Astrocyte (in vitro differentiated cells and primary cell): ENCODE measurements around the gene RAB8B. TPM values are rescaled to one million over a fixed set of nuclear protein-coding genes. Genes with fewer than 3 reads are reported as not detected.

Source experiments
- DNase-seq: peaks from one replicate; pipeline ENCODE4 v3.0.0-alpha.2; 2010; ENCODE audit warnings: low read depth
- FAIRE-seq: peaks from 2 replicates; lab custom pipeline; 2011; peaks lifted over from hg19 to GRCh38; lab: Jason Lieb, UNC
- H2AFZ ChIP-seq: 2 replicates; pipeline ENCODE4 v1.6.0; 2012; ENCODE audit warnings: low read depth, low read length, inconsistent platforms
- H3K27ac ChIP-seq: 2 replicates; pipeline ENCODE4 v1.5.1; 2011; ENCODE audit warnings: low read depth, low read length, inconsistent platforms
- H3K27me3 ChIP-seq: 2 replicates; pipeline ENCODE4 v1.6.0; 2011; ENCODE audit warnings: low read length, inconsistent platforms; ENCODE audit not compliant: insufficient read depth
- H3K36me3 ChIP-seq: 2 replicates; pipeline ENCODE4 v1.5.1; 2011; ENCODE audit warnings: low read length, inconsistent platforms; ENCODE audit not compliant: insufficient read depth
- H3K4me1 ChIP-seq: 2 replicates; pipeline ENCODE4 v1.5.1; 2011; ENCODE audit warnings: low read length, inconsistent platforms; ENCODE audit not compliant: insufficient read depth
- H3K4me2 ChIP-seq: 2 replicates; pipeline ENCODE4 v1.6.0; 2012; ENCODE audit warnings: low read length, inconsistent platforms
- H3K4me3 ChIP-seq: 2 replicates; pipeline ENCODE4 v1.5.1; 2011; ENCODE audit warnings: low read depth, mild to moderate bottlenecking, low read length, inconsistent platforms; ENCODE audit not compliant: insufficient read depth
- H3K79me2 ChIP-seq: 2 replicates; pipeline ENCODE4 v1.6.0; 2012; ENCODE audit warnings: mild to moderate bottlenecking, low read length, inconsistent platforms; ENCODE audit not compliant: insufficient read depth
- H3K9ac ChIP-seq: 2 replicates; pipeline ENCODE4 v1.6.0; 2012; ENCODE audit warnings: mild to moderate bottlenecking, low read length, inconsistent platforms
- H3K9me3 ChIP-seq: 2 replicates; pipeline ENCODE4 v1.5.1; 2012; ENCODE audit warnings: low read depth, mild to moderate bottlenecking, low read length, inconsistent platforms; ENCODE audit not compliant: insufficient read depth
- H4K20me1 ChIP-seq: 2 replicates; pipeline ENCODE4 v1.6.0; 2012; ENCODE audit warnings: low read length, inconsistent platforms; ENCODE audit not compliant: insufficient read depth
- H3K27ac Mint-ChIP-seq: one replicate; pipeline ENCODE4 v1.8.0; 2021; ENCODE audit warnings: mild to moderate bottlenecking, mixed read lengths; ENCODE audit not compliant: unreplicated experiment
- H3K27me3 Mint-ChIP-seq: one replicate; pipeline ENCODE4 v1.8.0; 2021; ENCODE audit warnings: low read depth, mixed read lengths; ENCODE audit not compliant: unreplicated experiment
- H3K36me3 Mint-ChIP-seq: one replicate; pipeline ENCODE4 v1.8.0; 2021; ENCODE audit warnings: low read depth, mixed read lengths; ENCODE audit not compliant: unreplicated experiment
- H3K4me1 Mint-ChIP-seq: one replicate; pipeline ENCODE4 v1.8.0; 2021; ENCODE audit warnings: low read depth, mixed read lengths; ENCODE audit not compliant: unreplicated experiment
- H3K4me3 Mint-ChIP-seq: one replicate; pipeline ENCODE4 v1.8.0; 2021; ENCODE audit warnings: mild to moderate bottlenecking, moderate library complexity, mixed read lengths; ENCODE audit not compliant: unreplicated experiment
- H3K9me3 Mint-ChIP-seq: one replicate; pipeline ENCODE4 v1.8.0; 2021; ENCODE audit warnings: mild to moderate bottlenecking, mixed read lengths; ENCODE audit not compliant: unreplicated experiment
- EZH2 ChIP-seq: IDR thresholded peaks from 2 replicates; pipeline ENCODE4 v1.6.1; 2012; ENCODE audit warnings: mild to moderate bottlenecking, low read length, inconsistent platforms; ENCODE audit not compliant: insufficient read depth
- total RNA-seq: library from RNA; stranded (reverse); gene quantifications from 2 replicates; pipeline ENCODE4 v1.2.1, GENCODE V29; 2021
- TF ChIP-seq, protein P1 (sequence below): IDR thresholded peaks from 2 replicates; pipeline ENCODE4 v1.5.1; 2011; ENCODE audit warnings: low read depth, mild to moderate bottlenecking, inconsistent platforms, low read length, moderate library complexity; ENCODE audit not compliant: insufficient read depth

RAB8B gene
- total RNA-seq, 1 donor from 2014 or later = 49.3 TPM

DNA sequence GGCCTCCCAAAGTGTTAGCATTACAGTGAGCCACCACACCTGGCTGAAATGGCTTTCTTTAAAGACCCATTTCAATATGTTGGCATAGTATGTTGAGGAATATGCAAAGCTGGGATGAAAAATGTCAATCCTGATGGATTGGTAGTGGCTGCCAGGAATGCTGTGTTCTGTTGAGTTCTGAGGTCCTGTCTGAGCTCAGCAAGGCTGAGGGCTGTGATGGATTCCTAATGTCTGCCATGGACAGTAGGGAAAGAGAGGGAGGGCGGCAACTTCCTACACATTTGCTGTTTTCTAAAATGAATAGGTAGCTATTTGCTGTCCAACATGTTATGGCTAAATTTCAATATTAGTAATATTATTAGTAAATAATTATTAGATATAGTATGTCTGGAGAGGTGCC, 8.2 kb downstream of the RAB8B start:
- peaks cover 53% of the 10 kb centered on the region for H3K4me1 Mint-ChIP-seq
- Histone ChIP-seq H3K79me2 (peaks cover 83% of the 10 kb centered on the region), H4K20me1 (peaks cover 15% of the 10 kb centered on the region), H3K4me2 (no peak overlapping the region), H2AFZ (no peak overlapping the region), H3K4me3 (no peak overlapping the region), H3K9me3 (no peaks in the 10 kb centered on the region), H3K36me3 (peaks cover 2% of the 10 kb centered on the region), H3K27me3 (no peaks in the 10 kb centered on the region), H3K9ac (no peak overlapping the region), H3K4me1 (peaks cover 12% of the 10 kb centered on the region), H3K27ac (no peak overlapping the region)
- H3K9me3 Mint-ChIP-seq = no peaks in the 10 kb centered on the region
- no peak for TF ChIP-seq EZH2
- FAIRE-seq = no peak
- H3K27me3 Mint-ChIP-seq = no peaks in the 10 kb centered on the region
- peak overlapping the region; percentile 87 for H3K27ac Mint-ChIP-seq
- H3K4me3 Mint-ChIP-seq = no peak overlapping the region
- no peak for DNase-seq
- no peaks in the 10 kb centered on the region for H3K36me3 Mint-ChIP-seq

DNA sequence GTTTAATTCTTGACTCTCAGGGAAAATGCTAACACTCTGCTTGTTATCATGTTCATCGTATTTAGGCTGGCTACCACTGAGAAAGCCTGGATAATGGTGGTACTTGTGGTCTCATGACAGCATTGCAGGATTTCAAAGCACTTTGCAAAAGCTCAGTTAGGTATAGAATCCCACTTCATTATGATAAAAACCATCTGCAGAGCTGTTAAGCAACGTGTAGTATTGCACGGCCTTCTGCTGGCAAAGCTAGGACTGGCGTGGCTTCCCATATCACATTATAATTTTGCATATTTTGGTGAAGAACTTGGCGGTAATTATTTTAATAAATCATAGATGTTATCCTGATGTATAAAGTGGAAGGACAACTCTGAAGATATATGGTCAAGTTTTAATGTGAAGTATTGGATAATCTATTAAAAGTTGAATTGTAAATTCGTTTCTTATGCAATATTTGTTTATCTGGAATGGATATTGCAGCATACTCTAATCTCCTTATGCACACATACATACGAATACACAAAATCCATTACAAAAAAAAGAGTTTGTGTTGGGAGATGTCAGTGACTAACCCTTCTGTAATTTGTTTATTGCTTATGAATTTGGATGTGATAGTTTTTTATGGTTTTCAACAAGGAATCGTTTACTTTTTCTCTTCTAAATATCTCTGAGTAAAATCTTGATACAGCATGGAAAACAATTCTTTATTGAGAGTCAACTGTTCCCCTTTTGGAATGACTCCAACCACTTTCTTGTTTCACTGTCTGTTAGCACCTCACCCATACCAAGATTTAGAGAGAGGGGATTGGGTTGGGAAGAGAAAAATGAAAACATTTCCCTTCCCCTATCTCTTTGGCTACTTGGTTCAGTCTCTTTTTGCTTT, 9.2 kb downstream of the RAB8B start:
- TF ChIP-seq, protein P1, sequence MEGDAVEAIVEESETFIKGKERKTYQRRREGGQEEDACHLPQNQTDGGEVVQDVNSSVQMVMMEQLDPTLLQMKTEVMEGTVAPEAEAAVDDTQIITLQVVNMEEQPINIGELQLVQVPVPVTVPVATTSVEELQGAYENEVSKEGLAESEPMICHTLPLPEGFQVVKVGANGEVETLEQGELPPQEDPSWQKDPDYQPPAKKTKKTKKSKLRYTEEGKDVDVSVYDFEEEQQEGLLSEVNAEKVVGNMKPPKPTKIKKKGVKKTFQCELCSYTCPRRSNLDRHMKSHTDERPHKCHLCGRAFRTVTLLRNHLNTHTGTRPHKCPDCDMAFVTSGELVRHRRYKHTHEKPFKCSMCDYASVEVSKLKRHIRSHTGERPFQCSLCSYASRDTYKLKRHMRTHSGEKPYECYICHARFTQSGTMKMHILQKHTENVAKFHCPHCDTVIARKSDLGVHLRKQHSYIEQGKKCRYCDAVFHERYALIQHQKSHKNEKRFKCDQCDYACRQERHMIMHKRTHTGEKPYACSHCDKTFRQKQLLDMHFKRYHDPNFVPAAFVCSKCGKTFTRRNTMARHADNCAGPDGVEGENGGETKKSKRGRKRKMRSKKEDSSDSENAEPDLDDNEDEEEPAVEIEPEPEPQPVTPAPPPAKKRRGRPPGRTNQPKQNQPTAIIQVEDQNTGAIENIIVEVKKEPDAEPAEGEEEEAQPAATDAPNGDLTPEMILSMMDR = no peak
- no peak for TF ChIP-seq EZH2
- no peak overlapping the region for H3K27ac ChIP-seq
- Mint-ChIP-seq H3K4me3 (no peak overlapping the region), H3K27ac (no peak overlapping the region), H3K27me3 (no peaks in the 10 kb centered on the region), H3K4me1 (peaks cover 62% of the 10 kb centered on the region), H3K36me3 (no peaks in the 10 kb centered on the region), H3K9me3 (no peaks in the 10 kb centered on the region)
- DNase-seq = no peak
- H3K79me2 ChIP-seq = peaks cover 75% of the 10 kb centered on the region
- peaks cover 12% of the 10 kb centered on the region for H4K20me1 ChIP-seq
- no peak overlapping the region for H3K4me3 ChIP-seq
- H3K9ac ChIP-seq = no peak overlapping the region
- no peak for FAIRE-seq
- H3K36me3 ChIP-seq = peaks cover 2% of the 10 kb centered on the region
- H3K4me2 ChIP-seq = no peak overlapping the region
- no peaks in the 10 kb centered on the region for H3K9me3 ChIP-seq
- H2AFZ ChIP-seq = no peak overlapping the region
- H3K27me3 ChIP-seq = no peaks in the 10 kb centered on the region
- peaks cover 18% of the 10 kb centered on the region for H3K4me1 ChIP-seq

DNA sequence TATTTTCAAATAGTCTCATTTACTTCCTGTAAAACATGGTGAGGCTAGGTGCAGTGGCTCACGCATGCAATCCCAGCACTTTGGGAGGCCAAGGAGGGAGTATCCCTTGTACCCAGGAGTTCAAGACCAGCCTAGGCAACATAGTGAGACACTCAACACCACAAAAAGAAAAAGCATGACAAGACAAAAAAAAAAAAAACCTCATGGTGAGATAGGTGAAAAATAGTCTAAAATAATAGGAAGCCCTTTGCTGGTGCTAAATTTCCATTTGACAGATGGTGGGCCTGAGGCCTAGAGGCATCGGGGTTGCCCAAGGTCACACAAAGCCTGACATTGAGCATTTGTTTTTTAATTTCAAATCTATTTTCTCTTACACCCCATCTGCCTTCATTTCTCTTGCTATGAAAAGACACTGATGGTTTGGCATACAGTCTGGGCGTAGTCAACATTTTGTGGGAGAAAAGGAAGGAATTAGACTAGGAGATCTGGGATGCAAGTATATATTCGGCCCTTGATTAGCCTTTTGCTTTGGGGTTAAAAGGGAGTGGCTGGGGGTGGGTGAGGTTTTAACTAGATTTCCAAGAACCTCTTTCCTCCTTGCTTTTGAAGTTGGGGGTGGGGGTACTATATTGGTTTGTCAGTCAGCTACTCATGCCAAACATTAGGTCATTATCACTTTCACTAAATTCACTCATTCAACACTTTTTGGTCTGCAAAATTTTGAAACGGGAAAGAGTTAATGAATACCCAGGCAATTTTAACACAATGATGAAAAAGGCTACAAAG, 11.3 kb downstream of the RAB8B start:
- no peaks in the 10 kb centered on the region for H3K27me3 ChIP-seq
- H3K4me1 ChIP-seq = peaks cover 22% of the 10 kb centered on the region
- H3K9me3 Mint-ChIP-seq = no peaks in the 10 kb centered on the region
- no peak overlapping the region for H2AFZ ChIP-seq
- H3K9me3 ChIP-seq = no peaks in the 10 kb centered on the region
- H3K9ac ChIP-seq = no peak overlapping the region
- no peak overlapping the region for H3K27ac ChIP-seq
- peaks cover 2% of the 10 kb centered on the region for H3K36me3 ChIP-seq
- H3K4me2 ChIP-seq = no peak overlapping the region
- peak overlapping the region; percentile 15 for H3K27ac Mint-ChIP-seq
- peaks cover 62% of the 10 kb centered on the region for H3K79me2 ChIP-seq
- DNase-seq = no peak
- H3K27me3 Mint-ChIP-seq = no peaks in the 10 kb centered on the region
- peaks cover 52% of the 10 kb centered on the region for H3K4me1 Mint-ChIP-seq
- H3K36me3 Mint-ChIP-seq = no peaks in the 10 kb centered on the region
- no peak overlapping the region for H3K4me3 Mint-ChIP-seq
- peaks cover 13% of the 10 kb centered on the region for H4K20me1 ChIP-seq
- TF ChIP-seq, protein P1 = no peak
- TF ChIP-seq EZH2 = no peak
- H3K4me3 ChIP-seq = no peak overlapping the region
- FAIRE-seq = no peak
